AG04450 (cell line): ENCODE measurements around the gene SFT2D3. TPM values are rescaled to one million over a fixed set of nuclear protein-coding genes. Genes with fewer than 3 reads are reported as not detected.

Source experiments
- CTCF ChIA-PET: fragments of 300-600, 350-600 bp; formaldehyde crosslinking; extraction: SDS; loops from one replicate; lab custom pipeline; 2022; ENCODE audit warnings: antibody characterized with exemption, inconsistent platforms; lab: Charles Lee
- POLR2A ChIA-PET: fragments of 350-600 bp; formaldehyde crosslinking; extraction: SDS; loops from one replicate; lab custom pipeline; 2021; ENCODE audit warnings: antibody characterized with exemption, inconsistent platforms; lab: Yijun Ruan, JAX
- DNase-seq: peaks from one replicate; pipeline ENCODE4 v3.0.0-alpha.2; 2011; ENCODE audit warnings: low read depth, low spot score
- H3K27ac ChIP-seq: one replicate; pipeline ENCODE4 v1.5.1; 2012; ENCODE audit warnings: low read depth, low read length, control low read depth
- H3K27me3 ChIP-seq: one replicate; pipeline ENCODE4 v1.6.0; 2012; ENCODE audit warnings: low read length; ENCODE audit not compliant: control insufficient read depth, insufficient read depth
- H3K4me3 ChIP-seq: 2 replicates; pipeline ENCODE4 v1.5.1; 2011; ENCODE audit warnings: mild to moderate bottlenecking, low read depth, low read length, control low read depth
- H3K9me3 ChIP-seq: 2 replicates; pipeline ENCODE4 v1.5.1; 2012; ENCODE audit warnings: low read length; ENCODE audit not compliant: control insufficient read depth, insufficient read depth
- polyA plus RNA-seq: library from polyadenylated mRNA; depleted of rRNA; stranded (reverse); fragments of >200 nt; gene quantifications from 2 replicates; pipeline ENCODE4 v1.2.3, GENCODE V29; 2011
- TF ChIP-seq, protein P1 (sequence below): IDR thresholded peaks from 2 replicates; pipeline ENCODE4 v1.5.1; 2011; ENCODE audit warnings: low read depth, low read length, control low read depth, inconsistent platforms

Gene SFT2D3
- polyA plus RNA-seq, 1 experiment = 5.3 TPM

DNA sequence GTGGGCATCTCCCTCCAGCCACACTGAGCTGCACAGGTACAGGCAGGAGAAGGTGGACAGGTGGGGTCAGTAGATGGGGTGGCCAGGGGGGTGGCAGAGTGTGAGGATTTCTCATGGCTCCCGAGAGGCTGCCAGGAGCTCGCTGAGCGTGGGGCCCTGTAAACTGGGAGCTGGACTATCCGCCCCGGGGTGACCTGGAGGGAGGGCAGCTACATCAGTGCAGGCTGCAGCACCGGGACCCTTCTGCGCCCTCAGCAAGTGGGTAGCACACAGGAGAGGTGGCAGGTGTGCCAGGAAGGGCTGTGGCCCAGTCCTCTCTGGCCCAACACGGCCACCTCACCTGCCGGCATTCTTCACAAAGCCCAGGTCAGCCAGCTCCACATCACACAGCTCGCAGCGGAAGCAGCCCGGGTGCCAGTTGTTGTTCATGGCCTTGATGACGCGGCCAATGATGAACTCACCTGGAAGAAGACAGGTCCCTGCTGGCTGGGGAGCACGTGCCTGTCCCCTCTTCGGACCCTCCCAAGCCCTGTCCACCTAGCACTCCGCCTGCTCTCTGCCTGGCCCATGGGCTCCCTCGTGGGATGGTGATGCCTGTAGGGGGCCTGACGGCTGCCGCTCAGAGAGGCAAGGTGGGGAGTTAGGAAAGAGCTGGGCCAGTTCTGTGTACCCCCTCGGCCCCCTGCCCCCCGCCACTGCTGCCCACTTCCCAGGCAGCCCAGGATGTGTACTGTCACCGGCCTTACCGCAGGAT lies 47.0 kb upstream of the SFT2D3 start:
- H3K4me3 ChIP-seq = no peak overlapping the region

DNA sequence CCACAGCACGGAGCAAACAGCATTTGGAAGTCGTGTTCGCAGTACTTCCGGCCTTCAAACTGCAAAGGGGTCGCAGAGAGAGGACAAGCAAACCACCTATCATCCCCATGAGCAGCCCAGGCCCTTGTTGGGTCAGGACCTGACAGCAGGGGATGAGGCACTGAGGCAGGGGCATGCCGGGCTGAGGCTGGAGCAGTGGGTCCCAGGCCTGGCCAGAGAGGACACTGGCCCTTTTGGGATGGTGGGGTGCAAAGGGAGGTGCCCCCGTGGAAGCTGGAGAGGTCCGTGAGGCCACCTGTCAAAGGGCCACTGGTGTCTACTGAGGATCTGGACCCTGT lies 46.5 kb upstream of the SFT2D3 start:
- Histone ChIP-seq H3K4me3 (no peak overlapping the region), H3K27me3 (no peaks in the 10 kb centered on the region), H3K9me3 (no peaks in the 10 kb centered on the region; the same call in 1 of the 2 replicates), H3K27ac (no peak overlapping the region)
- TF ChIP-seq, protein P1, sequence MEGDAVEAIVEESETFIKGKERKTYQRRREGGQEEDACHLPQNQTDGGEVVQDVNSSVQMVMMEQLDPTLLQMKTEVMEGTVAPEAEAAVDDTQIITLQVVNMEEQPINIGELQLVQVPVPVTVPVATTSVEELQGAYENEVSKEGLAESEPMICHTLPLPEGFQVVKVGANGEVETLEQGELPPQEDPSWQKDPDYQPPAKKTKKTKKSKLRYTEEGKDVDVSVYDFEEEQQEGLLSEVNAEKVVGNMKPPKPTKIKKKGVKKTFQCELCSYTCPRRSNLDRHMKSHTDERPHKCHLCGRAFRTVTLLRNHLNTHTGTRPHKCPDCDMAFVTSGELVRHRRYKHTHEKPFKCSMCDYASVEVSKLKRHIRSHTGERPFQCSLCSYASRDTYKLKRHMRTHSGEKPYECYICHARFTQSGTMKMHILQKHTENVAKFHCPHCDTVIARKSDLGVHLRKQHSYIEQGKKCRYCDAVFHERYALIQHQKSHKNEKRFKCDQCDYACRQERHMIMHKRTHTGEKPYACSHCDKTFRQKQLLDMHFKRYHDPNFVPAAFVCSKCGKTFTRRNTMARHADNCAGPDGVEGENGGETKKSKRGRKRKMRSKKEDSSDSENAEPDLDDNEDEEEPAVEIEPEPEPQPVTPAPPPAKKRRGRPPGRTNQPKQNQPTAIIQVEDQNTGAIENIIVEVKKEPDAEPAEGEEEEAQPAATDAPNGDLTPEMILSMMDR = no peak
- CTCF ChIA-PET = no interaction called here
- DNase-seq = no peak
- POLR2A ChIA-PET = no interaction called here

More for the DNA sequence above, 47.0 kb upstream of the SFT2D3 start:
- POLR2A ChIA-PET = no interaction called here
- Histone ChIP-seq H3K9me3 (no peaks in the 10 kb centered on the region; the same call in 1 of the 2 replicates), H3K27me3 (no peaks in the 10 kb centered on the region), H3K27ac (no peak overlapping the region)
- CTCF ChIA-PET = interaction anchor here (5.1 kb wide), 1 partner anchor 63 kb away, joined by 22 read pairs; no protein-coding TSS in a partner anchor
- no peak for DNase-seq
- TF ChIP-seq, protein P1 = no peak

DNA sequence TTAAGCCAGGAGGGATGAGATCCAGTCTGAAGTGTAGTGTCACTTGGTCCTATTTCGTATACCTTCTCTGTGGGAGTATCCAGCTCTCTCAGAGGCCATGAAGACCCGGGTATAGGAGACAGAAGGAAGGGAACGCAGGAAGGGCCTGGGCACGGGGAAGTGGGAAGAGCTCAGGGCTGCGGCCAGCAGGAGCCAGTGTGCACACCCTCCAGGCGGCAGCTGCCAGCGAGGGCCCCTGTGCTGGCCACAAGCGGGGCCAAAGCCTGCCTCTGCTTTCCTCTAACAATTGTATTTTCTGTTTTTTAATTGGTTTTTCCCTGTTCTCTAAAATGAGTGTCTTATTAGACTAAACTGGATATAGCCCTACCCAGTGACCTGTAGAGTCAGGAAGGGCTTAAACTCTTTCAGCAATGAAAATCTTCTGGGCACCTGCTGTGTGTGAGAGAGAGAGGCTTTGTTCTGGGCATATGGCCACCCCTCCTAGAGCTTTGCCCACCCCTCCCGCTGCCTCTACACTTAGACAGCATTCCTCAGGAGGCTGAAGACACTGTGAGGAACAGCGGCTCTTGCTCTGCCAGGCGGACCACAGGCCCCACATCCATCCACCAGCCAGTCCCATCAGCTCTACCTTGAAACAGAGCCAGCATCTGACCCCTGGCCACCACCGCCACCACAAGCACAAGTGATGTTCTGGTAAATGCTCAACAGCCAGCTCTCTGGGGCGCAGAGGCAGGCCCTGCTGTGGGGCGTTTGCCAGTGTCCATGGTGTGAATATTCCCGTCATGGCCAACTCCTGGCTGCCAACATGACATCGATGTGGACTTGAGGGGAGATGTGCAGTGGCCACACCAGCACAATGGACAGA lies 45.9 kb upstream of the SFT2D3 start:
- DNase-seq = no peak
- H3K9me3 ChIP-seq = no peaks in the 10 kb centered on the region; the same call in 1 of the 2 replicates
- no peak overlapping the region for H3K4me3 ChIP-seq
- ChIA-PET POLR2A (no interaction called here), CTCF (no interaction called here)
- no peak overlapping the region for H3K27ac ChIP-seq
- TF ChIP-seq, protein P1 = no peak
- H3K27me3 ChIP-seq = no peaks in the 10 kb centered on the region

DNA sequence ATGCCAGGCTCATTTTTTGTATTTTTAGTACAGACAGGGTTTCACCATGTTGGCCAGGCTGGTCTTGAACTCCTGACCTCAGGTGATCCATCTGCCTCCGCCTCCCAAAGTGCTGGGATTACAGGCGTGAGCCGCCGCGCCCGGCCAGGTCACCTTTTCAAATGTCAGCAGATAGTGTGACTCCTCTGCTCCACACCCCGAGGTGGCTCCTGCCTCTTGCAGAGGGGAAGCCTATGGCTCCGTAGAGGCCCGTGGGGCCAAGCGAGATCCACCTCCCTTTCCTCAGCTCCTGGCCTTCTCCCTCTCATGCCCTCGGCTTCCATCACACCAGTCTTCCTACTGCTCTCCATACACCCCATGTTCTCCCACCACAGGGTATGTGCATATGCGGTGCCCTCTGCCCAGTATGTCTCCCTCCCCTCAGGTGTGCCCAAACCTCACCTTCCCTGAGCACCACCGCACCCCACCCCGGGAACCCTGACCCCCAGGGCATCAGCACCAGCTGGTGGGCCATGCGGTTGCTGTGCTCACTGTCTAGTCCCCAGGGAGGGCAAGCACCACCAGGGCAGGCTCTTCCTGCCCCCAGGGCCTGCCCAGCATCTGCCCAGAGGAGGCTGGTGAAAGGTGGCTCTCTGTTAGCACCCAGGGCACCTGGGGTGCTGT lies 44.6 kb upstream of the SFT2D3 start:
- CTCF ChIA-PET = no interaction called here
- Histone ChIP-seq H3K9me3 (no peaks in the 10 kb centered on the region; the same call in 1 of the 2 replicates), H3K27ac (no peak overlapping the region), H3K4me3 (no peak overlapping the region), H3K27me3 (no peaks in the 10 kb centered on the region)
- POLR2A ChIA-PET = no interaction called here
- TF ChIP-seq, protein P1 = no peak
- DNase-seq = no peak
